Measurements from ENCODE around the gene COL5A2.

Gene COL5A2

DNA sequence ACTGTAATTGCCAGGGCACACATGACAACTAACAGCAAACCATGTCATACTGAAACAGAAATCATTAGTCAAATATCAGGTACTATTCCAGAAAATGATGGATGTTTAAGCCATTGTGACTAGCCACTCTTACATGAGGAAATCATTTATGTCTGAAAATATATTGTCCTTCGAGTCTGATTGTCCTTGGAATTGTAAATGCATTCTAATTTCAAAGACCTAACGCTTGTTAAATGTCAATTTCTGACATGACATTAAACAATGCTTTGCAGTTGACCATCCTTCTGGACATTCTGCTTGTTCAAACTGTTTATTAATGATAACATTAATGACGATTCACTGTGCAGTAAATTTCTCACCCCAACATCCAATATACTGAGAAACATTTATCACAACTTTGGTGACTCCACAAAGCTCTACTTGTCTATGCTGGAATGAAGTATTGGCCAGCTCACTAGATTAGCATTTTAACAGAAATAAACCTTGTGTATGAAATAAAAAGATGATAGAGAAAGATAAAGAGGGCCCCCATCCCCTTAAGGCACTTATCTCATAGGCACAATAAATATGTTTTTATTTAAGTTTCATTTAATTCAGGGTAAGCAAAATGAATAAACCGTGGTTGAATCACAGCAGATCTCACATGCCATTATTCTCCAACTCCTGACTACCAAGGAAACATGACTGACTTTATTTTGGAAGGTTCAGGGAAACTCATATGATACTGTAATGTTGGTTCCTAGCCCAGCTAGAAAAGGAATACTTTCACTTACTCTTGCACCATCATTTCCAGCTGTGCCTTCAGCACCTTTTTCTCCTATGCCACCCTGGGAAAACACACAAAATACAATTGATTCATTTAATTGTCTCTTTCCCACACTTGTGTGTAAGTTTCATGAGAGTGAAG is 123.1 kb downstream of the COL5A2 start:
- DNase-seq (ENCODE audit: low spot score) = no peak
- no peak for FAIRE-seq

- no peak for FAIRE-seq
- DNase-seq (ENCODE audit: low spot score) = no peak
These were observed 129.3 kb downstream of the COL5A2 start for GRCh38 chr2:189050165-189050712.

GRCh38 chr2:189049709-189050164 is 129.8 kb downstream of the COL5A2 start:
- DNase-seq (ENCODE audit: low spot score) (no peak), FAIRE-seq (no peak)

- DNase-seq (ENCODE audit: low spot score) (no peak), FAIRE-seq (no peak)
These were observed 131.4 kb downstream of the COL5A2 start for GRCh38 chr2:189048189-189048588.

DNA sequence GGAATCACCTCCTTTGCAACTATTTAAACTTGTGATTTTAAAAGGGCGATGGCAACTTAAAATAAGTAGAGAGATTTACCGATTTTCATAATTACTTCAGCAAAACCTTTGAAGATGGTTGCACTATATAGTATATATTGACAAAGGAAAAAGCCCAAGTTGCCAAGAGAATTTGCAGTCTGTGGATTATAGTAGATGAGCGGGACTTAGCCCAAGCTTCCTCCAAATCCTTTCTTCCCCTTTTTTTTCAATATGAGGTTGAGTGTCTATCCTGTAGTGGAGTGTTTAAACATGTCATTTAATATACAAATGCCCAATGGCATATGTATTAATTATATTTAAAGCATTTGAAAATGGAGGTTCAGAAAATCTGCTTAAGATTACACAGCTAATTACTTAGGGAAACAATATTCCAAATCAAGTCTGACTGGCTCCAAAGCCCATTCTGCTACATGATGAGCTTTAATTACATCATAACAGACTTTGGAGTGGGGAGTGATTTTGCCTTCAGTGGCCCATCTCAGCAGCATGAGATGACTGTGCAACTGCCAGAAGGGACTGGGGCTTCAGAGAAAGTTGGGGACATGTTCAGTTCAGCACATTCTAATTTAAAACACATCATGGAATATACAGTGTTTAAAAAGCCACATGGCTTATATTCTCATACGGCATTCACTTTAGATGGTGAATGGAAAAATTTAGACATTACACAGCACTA is 132.2 kb downstream of the COL5A2 start:
- FAIRE-seq (no peak), DNase-seq (ENCODE audit: low spot score) (no peak)

DNA sequence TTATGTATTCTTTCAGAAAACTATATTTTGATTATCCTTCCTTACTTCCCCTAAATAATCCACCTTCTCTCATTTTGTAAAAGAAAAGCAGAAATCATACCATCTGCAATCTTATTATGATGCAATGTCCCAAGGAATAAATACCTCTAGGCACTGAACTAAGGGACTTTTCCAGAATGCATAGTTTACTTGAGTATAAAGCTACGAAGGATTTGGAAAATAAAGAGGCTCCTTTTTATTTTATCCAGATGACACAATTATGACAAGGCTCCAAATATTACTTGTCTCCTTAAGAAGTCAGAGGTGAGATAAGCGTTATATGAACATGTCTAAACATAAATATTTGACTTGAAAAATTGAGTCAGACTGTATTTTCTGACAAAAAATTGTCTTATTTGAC is 133.2 kb downstream of the COL5A2 start:
- FAIRE-seq = no peak
- DNase-seq (ENCODE audit: low spot score) = no peak

DNA sequence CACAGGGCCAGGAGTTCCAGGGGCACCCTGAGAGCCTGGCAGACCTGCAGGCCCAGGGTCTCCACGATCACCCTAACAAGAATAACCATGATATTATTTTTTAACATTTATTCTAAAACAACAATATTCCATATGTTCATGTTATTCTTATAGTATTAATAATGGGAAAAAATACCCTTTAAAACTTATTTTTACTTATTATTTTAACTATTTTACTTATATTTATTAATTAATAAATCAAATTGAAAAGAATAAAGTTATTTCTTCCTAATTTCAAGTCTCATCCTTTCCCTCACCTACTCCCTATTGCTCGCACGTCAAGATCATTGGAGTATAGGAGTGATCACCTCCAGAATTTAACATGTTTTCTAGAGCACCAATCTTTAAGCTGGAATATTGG is 133.7 kb downstream of the COL5A2 start:
- DNase-seq (ENCODE audit: low spot score) = no peak
- FAIRE-seq = no peak

DNA sequence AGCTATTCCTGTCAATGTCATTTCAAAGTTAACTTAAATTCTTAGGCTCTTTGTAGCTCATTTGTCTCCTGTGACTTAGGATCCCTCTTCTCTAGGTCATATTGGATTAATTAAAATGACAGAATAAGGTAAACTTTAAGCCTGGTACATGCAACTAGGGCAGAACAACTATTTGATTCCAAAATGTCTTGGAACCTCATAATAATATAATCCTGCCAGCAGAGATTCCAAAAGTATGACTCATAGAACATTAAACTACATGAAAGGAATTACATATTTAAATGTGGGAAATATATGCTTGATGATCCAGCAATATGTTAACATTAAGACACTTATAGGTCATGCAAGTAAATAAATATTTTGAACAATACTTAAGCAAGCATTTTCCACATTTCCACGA is 142.0 kb downstream of the COL5A2 start:
- peak; percentile 3 for DNase-seq (ENCODE audit: low spot score)
- no peak for FAIRE-seq

DNA sequence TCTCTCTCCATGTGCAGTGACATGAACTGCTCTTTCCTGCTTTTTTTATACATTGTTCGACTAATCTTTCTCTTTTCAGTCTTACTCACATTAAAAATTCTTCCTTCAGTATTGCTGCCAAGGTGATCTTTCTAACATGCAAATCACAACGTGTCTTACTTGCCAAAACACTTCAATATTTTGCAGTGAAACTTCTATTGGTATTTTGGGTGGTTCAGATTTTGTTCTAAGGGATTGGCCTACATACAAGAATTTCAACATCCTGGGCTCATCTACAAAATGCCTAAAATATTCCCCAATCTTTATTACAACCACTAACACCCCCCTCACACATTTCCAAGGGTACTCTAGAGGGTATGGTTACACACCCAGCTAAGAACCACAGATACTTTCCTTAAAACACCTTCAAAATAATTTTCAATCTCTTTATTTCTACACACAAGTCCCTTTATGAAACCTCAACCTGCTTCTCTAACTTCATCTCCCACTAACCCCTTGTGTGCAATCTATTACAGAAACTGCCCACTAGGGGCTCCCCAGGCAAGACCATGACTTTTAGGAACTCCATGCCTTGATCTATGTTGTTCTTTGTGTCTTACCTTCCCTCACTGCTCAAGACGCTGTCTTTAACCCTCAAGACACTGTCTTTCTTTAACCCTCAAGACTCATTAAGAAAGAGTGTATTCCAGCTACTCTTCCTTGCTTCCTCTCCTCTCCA is 154.5 kb downstream of the COL5A2 start:
- FAIRE-seq (no peak), DNase-seq (ENCODE audit: low spot score) (no peak)

DNA sequence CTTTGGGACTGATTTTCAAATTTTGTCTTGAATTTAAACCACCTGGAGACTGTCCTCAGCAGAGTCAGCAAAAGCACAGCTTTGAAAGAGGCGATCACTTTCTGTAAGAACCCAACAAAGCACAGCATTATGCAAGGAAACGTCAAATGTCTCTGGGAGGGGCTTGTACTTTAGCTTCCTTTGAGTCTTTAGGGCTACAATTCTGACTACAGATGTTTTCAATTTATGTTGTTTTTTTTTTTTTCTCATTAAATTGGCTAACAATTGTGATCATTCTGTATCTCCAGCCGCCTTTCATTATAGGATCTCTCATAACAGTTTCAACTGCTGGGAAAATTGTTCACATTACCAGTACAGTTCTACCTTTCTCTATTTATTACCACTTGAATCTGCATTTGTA is 157.1 kb downstream of the COL5A2 start:
- DNase-seq (ENCODE audit: low spot score) (no peak), FAIRE-seq (no peak)

GRCh38 chr2:189022053-189022481 is 157.5 kb downstream of the COL5A2 start:
- no peak for DNase-seq (ENCODE audit: low spot score)

DNA sequence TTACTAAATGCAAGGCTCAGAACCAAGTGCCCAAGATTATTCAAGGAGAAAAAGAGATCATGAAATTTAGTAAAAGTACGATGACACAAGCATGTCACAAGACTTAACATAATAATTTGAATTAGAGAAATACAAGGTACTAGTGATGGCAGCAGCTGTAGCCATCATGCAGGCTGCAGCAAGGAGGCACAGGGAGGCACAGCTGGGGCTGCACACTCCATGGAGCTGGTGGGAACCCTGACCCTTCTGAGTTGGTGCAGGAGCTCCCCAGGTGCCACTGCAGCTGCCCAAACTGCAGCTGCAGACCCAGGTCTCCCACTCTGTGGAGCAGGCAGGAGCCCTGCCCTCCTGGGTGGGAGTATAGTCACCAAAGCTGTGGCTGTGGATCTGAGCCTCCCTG is 159.4 kb downstream of the COL5A2 start:
- FAIRE-seq (no peak), DNase-seq (ENCODE audit: low spot score) (no peak)

More at GRCh38 chr2:189022053-189022481, 157.5 kb downstream of the COL5A2 start:
- FAIRE-seq = no peak

DNA sequence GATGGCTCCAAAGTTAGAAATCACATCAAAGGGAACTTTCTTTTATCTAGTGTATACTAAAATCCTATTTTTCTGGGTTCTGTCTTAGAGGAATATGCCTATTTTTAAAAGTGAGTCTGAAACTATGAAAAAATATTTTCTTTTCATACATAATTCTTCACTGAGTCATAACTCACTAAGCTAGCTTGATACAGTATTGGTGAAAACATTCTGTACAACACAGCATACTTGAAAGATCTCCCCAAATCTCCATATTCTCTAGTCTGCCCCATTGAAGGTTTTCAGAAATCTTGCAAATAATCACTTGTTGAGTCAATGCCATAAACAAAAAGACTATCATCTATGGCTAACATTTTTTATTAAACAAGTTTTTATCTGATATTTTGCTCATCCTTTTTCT is 160.9 kb downstream of the COL5A2 start:
- DNase-seq (ENCODE audit: low spot score) (no peak), FAIRE-seq (no peak)

DNA sequence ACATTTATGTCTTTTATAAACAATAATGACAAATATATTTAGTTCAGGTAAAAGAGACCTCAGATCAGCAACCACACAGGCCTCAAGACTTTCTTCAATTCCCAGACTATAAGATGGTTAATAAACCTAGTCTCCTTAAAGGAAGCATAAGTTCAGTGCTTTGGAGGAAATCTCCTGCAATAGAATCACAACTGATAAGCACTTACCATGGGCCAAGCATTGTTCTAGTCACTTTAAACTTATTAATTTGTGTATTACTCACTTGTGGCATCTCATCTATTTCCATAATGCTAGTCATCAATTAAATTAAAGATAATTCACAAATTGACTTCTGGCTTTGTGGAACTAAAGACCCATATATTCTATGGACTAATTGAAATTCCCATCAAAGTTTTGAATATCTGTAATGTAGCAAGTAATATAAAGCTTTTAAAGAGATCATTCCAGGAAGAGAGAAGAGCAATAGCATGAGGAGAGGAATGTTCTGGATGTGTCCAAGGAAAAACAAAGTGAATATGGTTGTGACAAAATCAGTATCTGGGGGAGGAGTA is 163.2 kb downstream of the COL5A2 start:
- DNase-seq (ENCODE audit: low spot score) (no peak), FAIRE-seq (no peak)

- FAIRE-seq (no peak), DNase-seq (ENCODE audit: low spot score) (no peak)
These were observed 164.2 kb downstream of the COL5A2 start for GRCh38 chr2:189015359-189015758.

- FAIRE-seq (no peak), DNase-seq (ENCODE audit: low spot score) (no peak)
These were observed 165.0 kb downstream of the COL5A2 start for GRCh38 chr2:189014449-189015138.

- no peak for DNase-seq (ENCODE audit: low spot score)
- no peak for FAIRE-seq
These were observed 165.7 kb downstream of the COL5A2 start for GRCh38 chr2:189013671-189014448.

GRCh38 chr2:189013031-189013430 is 166.5 kb downstream of the COL5A2 start:
- FAIRE-seq = no peak
- no peak for DNase-seq (ENCODE audit: low spot score)

- no peak for FAIRE-seq
- no peak for DNase-seq (ENCODE audit: low spot score)
These were observed 167.2 kb downstream of the COL5A2 start for GRCh38 chr2:189012351-189012750.

DNA sequence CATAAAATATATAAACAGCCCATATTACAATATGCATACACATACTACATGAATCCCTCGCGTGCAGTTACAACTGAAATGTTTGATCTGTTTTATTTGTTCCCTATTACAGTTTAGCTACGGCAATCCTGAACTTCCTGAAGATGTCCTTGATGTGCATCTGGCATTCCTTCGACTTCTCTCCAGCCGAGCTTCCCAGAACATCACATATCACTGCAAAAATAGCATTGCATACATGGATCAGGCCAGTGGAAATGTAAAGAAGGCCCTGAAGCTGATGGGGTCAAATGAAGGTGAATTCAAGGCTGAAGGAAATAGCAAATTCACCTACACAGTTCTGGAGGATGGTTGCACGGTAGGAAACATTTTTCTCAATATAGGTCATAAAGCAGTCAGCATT is 169.0 kb downstream of the COL5A2 start:
- FAIRE-seq (no peak), DNase-seq (ENCODE audit: low spot score) (no peak)
